Panc1 (cell line): ENCODE results near the gene MAPRE2.

Experiments used
- POLR2AphosphoS5 ChIP-seq: IDR thresholded peaks from 2 replicates; pipeline ENCODE4 v1.6.1; 2012; ENCODE audit warnings: mild to moderate bottlenecking, low read depth, low read length, moderate library complexity
- TF ChIP-seq, protein P1 (sequence below): fragments of 450-650 bp; IDR thresholded peaks from 2 replicates; pipeline ENCODE4 v1.5.1; 2017; ENCODE audit warnings: mild to moderate bottlenecking

DNA sequence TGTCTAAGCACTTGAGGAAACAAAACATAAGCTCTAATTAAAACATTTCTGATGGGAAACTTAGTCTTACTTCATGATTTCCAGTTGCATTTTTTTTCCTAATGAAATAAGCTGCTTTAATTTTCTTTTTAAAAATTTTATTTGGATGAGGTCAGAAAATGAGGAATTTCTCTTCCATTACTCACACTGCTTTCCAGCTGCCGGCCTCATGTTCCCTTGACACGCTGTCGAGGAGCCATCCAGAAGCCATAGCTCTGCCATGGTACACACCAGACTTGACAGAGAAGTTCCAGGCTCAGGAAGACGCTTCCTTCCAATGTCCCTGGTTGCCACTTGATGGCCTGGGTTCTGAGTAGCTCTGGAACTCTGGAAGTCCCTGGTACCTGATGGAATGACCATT, 12.1 kb upstream of the MAPRE2 start:
- TF ChIP-seq, protein P1, sequence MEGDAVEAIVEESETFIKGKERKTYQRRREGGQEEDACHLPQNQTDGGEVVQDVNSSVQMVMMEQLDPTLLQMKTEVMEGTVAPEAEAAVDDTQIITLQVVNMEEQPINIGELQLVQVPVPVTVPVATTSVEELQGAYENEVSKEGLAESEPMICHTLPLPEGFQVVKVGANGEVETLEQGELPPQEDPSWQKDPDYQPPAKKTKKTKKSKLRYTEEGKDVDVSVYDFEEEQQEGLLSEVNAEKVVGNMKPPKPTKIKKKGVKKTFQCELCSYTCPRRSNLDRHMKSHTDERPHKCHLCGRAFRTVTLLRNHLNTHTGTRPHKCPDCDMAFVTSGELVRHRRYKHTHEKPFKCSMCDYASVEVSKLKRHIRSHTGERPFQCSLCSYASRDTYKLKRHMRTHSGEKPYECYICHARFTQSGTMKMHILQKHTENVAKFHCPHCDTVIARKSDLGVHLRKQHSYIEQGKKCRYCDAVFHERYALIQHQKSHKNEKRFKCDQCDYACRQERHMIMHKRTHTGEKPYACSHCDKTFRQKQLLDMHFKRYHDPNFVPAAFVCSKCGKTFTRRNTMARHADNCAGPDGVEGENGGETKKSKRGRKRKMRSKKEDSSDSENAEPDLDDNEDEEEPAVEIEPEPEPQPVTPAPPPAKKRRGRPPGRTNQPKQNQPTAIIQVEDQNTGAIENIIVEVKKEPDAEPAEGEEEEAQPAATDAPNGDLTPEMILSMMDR = no peak
- TF ChIP-seq POLR2AphosphoS5 = no peak
